H1 (cell line): ENCODE measurements around the gene UVRAG. TPM values are rescaled to one million over a fixed set of nuclear protein-coding genes. Genes with fewer than 3 reads are reported as not detected.

ENCODE experiments used
- BACH1 ChIP-seq: IDR thresholded peaks from 2 replicates; pipeline ENCODE4 v1.6.1; 2012; ENCODE audit warnings: low read length, improper control_type of control experiment
- CREB1 ChIP-seq: IDR thresholded peaks from 2 replicates; pipeline ENCODE4 v1.6.1; 2012; ENCODE audit warnings: inconsistent platforms
- PHF8 ChIP-seq: fragments of 200-600 bp; sonication (generic); conservative IDR thresholded peaks from 2 replicates; pipeline ENCODE4 v1.7.1; 2012; ENCODE audit warnings: low read depth, mild to moderate bottlenecking, inconsistent platforms, low read length, moderate library complexity
- RBBP5 ChIP-seq: IDR thresholded peaks from 2 replicates; pipeline ENCODE4 v1.7.1; 2012; ENCODE audit warnings: low read depth, mild to moderate bottlenecking, inconsistent platforms, low read length, moderate library complexity, borderline replicate concordance
- TAF1 ChIP-seq: IDR thresholded peaks from 2 replicates; pipeline ENCODE4 v1.6.1; 2011; ENCODE audit warnings: mild to moderate bottlenecking, low read depth, low read length
- TCF12 ChIP-seq: IDR thresholded peaks from 2 replicates; pipeline ENCODE4 v1.6.1; 2011; ENCODE audit warnings: low read depth, mild to moderate bottlenecking, low read length
- YY1 ChIP-seq: IDR thresholded peaks from 2 replicates; pipeline ENCODE4 v1.6.1; 2011; ENCODE audit warnings: low read depth, mild to moderate bottlenecking, low read length
- ZNF274 ChIP-seq: IDR thresholded peaks from 2 replicates; pipeline ENCODE4 v1.7.0; 2012; ENCODE audit warnings: low read length, borderline replicate concordance; ENCODE audit errors: extremely low read depth
- polyA plus RNA-seq, 7 experiments: library from polyadenylated mRNA; depleted of rRNA in 3 of 7; stranded (reverse) in 5 of 7; unstranded in 2 of 7; fragments of >200 nt in 5 of 7; fragments of 200-250 nt in 2 of 7; gene quantifications; 1 replicate in 5 of 7; 2 replicates in 1 of 7; 4 replicates in 1 of 7; pipeline versions ENCODE4 v1.2.1 to v1.2.3, GENCODE V29; 2011 to 2013; ENCODE audit warnings: missing spikeins in 2 of 7, mixed read lengths in 2 of 7
- total RNA-seq: library from RNA; stranded (reverse); fragmentation: NEBNext Ultra II Directional; extraction: Animal tissue kit (Norgen Biotek cat#: 25700); gene quantifications from 2 replicates; pipeline ENCODE4 v1.2.1, GENCODE V29; 2021
- TF ChIP-seq, protein P1 (sequence below): IDR thresholded peaks from 2 replicates; pipeline ENCODE4 v1.6.1; 2012; ENCODE audit warnings: inconsistent platforms

The UVRAG gene
- total and polyA plus RNA-seq, 2 of the 8 experiments (the other 6 are each of a cell fraction or from before 2014, with no cell fraction given): 5.5 to 14.7 TPM

DNA sequence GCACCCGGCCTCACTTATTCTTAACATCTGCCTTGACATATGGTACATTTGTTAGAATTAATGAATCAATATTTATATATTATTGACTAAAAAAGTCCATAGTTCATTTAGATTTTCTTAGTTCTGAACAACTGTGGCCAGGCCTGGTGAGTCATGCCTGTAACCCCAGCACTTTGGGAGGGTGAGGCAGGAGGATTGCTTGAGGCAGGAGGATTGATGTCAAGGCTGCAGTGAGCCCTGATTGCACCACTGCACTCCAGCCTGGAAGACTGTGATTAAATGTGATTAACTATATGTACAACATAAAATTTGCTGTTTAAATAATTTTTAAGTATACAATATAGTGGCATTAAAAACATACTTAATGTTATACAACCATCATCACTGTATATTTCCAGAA is 5.6 kb downstream of the UVRAG start (continued):
- TF ChIP-seq BACH1 (no peak), TAF1 (no peak), CREB1 (no peak), RBBP5 (no peak), YY1 (no peak), TCF12 (no peak), ZNF274 (no peak), PHF8 (no peak)
- TF ChIP-seq, protein P1, sequence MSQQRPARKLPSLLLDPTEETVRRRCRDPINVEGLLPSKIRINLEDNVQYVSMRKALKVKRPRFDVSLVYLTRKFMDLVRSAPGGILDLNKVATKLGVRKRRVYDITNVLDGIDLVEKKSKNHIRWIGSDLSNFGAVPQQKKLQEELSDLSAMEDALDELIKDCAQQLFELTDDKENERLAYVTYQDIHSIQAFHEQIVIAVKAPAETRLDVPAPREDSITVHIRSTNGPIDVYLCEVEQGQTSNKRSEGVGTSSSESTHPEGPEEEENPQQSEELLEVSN: no peak
